Transverse colon (tissue), 4 donors: ENCODE results near the gene P2RY2. TPM values are rescaled to one million over a fixed set of nuclear protein-coding genes. Genes with fewer than 3 reads are reported as not detected.

Experiments
- DNase-seq: peaks from one replicate; pipeline ENCODE4 v3.0.0-alpha.2; 2019
- H3K27ac ChIP-seq, 4 donors: fragments of 200-600 bp; sonication (generic); 2 replicates each; pipeline ENCODE4 v1.5.1; 2016 to 2018; ENCODE audit warnings: inconsistent platforms in 4 of 4
- H3K27me3 ChIP-seq: fragments of 200-600 bp; sonication (generic); 2 replicates; pipeline ENCODE4 v1.5.1; 2017; ENCODE audit warnings: inconsistent platforms
- H3K36me3 ChIP-seq, 4 donors: fragments of 200-600 bp; sonication (generic); 2 replicates each; pipeline ENCODE4 v1.5.1; 2017 to 2019; ENCODE audit warnings: inconsistent platforms in 4 of 4
- H3K4me1 ChIP-seq, 4 donors: fragments of 200-600 bp; sonication (generic); 2 replicates each; pipeline ENCODE4 v1.5.1; 2017 to 2020; ENCODE audit warnings: inconsistent platforms in 4 of 4
- H3K4me3 ChIP-seq, 4 donors: fragments of 200-600 bp; sonication (generic); 1 replicate in 1 of 4; 2 replicates in 3 of 4; pipeline versions ENCODE4 v1.5.1 to v1.6.1; 2017 to 2019; ENCODE audit warnings: inconsistent platforms in 4 of 4
- H3K9me3 ChIP-seq, 2 donors: fragments of 200-600 bp; sonication (generic); 2 replicates each; pipeline ENCODE4 v1.5.1; 2017 to 2019; ENCODE audit warnings: inconsistent platforms in 2 of 2
- CTCF ChIP-seq, 5 experiments: fragments of 200-600 bp in 3 of 5; fragments of 450-650 bp in 2 of 5; sonication (generic) in 3 of 5; IDR thresholded peaks; 1 replicate in 2 of 5; 2 replicates in 3 of 5; pipeline ENCODE4 v1.5.1; 2016 to 2017; ENCODE audit warnings: antibody characterized with exemption in 5 of 5, inconsistent platforms in 3 of 5, mild to moderate bottlenecking in 2 of 5, moderate library complexity in 1 of 5
- EP300 ChIP-seq: sonication (generic); formaldehyde crosslinking; IDR thresholded peaks from one replicate; pipeline ENCODE4 v1.6.1; 2017; ENCODE audit warnings: antibody characterized with exemption, low read depth
- POLR2A ChIP-seq: fragments of 450-650 bp; IDR thresholded peaks from one replicate; pipeline ENCODE4 v1.6.1; 2016; ENCODE audit warnings: antibody characterized with exemption, mild to moderate bottlenecking, moderate library complexity
- POLR2AphosphoS5 ChIP-seq, 3 donors: sonication (generic); formaldehyde crosslinking; IDR thresholded peaks; one replicate each; pipeline ENCODE4 v1.6.1; 2016; ENCODE audit warnings: antibody characterized with exemption in 3 of 3
- WGBS, 2 donors: methylation state at CpG; one replicate each; pipeline ENCODE4 v1.1.5; 2018; ENCODE audit warnings: low coverage in 1 of 2; 5-methylcytosine and 5-hydroxymethylcytosine counted together
- in situ Hi-C, 4 donors: fragments of 200-750 bp; cut with MboI; loops; one replicate each; pipeline versions ENCODE4 v1.15.0 to v1.15.1; 2017; ENCODE audit warnings: low sequenced_read_pairs in 3 of 4, low pct_ligation_motif_present in 1 of 4, low pct_unique_long_range_greater_than_20kb in 1 of 4
- intact Hi-C: fragments of 100-400 bp; cut with DNase I; formaldehyde crosslinking; loops from one replicate; pipeline ENCODE4 v1.15.1; 2023; ENCODE audit warnings: low total_unique reads
- total RNA-seq, 4 donors: library from RNA; depleted of rRNA; stranded (reverse); fragments of >200 nt; gene quantifications; one replicate each; pipeline ENCODE4 v1.1.0, GENCODE V29; 2016

Gene P2RY2
- total RNA-seq, 4 donors from 2014 or later, result 8.6 to 21.4 (median 12.6) TPM

GRCh38 chr11:73199446-73199845 lies 18.6 kb upstream of the P2RY2 start:
- 90 to 100% methylated on average over 3 to 4 of the region's 4 CpGs for WGBS, 2 donors
- no peaks in the 10 kb centered on the region for H3K36me3 ChIP-seq
- no peaks in the 10 kb centered on the region for H3K9me3 ChIP-seq
- no peaks in the 10 kb centered on the region for H3K27me3 ChIP-seq
- TF ChIP-seq POLR2AphosphoS5 (IDR thresholded peaks at IDR 0.05) (no peak), POLR2A (no peak), EP300 (no peak), CTCF (IDR thresholded peaks at IDR 0.05) (no peak)
- intact Hi-C loops (loop anchor here (10.0 kb wide), 1 partner anchor 85 kb away; no protein-coding TSS in a partner anchor), in situ Hi-C loops (no loop called here)
- H3K4me3 ChIP-seq, result no peak overlapping the region
- peaks cover 9 to 37% (median 21%) of the 10 kb centered on the region in 4 donors for H3K4me1 ChIP-seq
- DNase-seq, result no peak
- H3K27ac ChIP-seq, result no peak overlapping the region

- no peak for DNase-seq
- Histone ChIP-seq H3K36me3 (no peaks in the 10 kb centered on the region), H3K27me3 (no peaks in the 10 kb centered on the region), H3K9me3 (no peaks in the 10 kb centered on the region), H3K4me1 (peaks cover 6 to 32% (median 18%) of the 10 kb centered on the region in 4 donors), H3K4me3 (no peak overlapping the region), H3K27ac (no peak overlapping the region)
- no peak for TF ChIP-seq CTCF (IDR thresholded peaks at IDR 0.05)
- no peak for TF ChIP-seq POLR2A
- no peak for TF ChIP-seq POLR2AphosphoS5 (IDR thresholded peaks at IDR 0.05)
- TF ChIP-seq EP300, result no peak
- in situ Hi-C loops, result no loop called here
- intact Hi-C loops, result no loop called here
Measured at GRCh38 chr11:73200256-73200655, 17.8 kb upstream of the P2RY2 start.

- no peaks in the 10 kb centered on the region for H3K9me3 ChIP-seq
- no peak overlapping the region for H3K27ac ChIP-seq
- no peak overlapping the region for H3K4me3 ChIP-seq
- H3K4me1 ChIP-seq, result peaks cover 0 to 25% (median 13%) of the 10 kb centered on the region in 4 donors
- in situ Hi-C loops, result no loop called here
- 65 to 73% methylated on average over 3 to 6 of the region's 6 CpGs for WGBS, 2 donors
- TF ChIP-seq CTCF (IDR thresholded peaks at IDR 0.05), result no peak
- no peak for TF ChIP-seq POLR2A
- TF ChIP-seq POLR2AphosphoS5 (IDR thresholded peaks at IDR 0.05), result no peak
- TF ChIP-seq EP300, result no peak
- DNase-seq, result peak; percentile 11
- H3K36me3 ChIP-seq, result no peaks in the 10 kb centered on the region
- no peaks in the 10 kb centered on the region for H3K27me3 ChIP-seq
- intact Hi-C loops, result no loop called here
Measured at GRCh38 chr11:73201249-73201648, 16.8 kb upstream of the P2RY2 start.

- 95 to 100% methylated on average over 3 to 8 of the region's 8 CpGs for WGBS, 2 donors
- intact Hi-C loops (no loop called here), in situ Hi-C loops (no loop called here)
- no peaks in the 10 kb centered on the region for H3K27me3 ChIP-seq
- no peak overlapping the region for H3K4me3 ChIP-seq
- no peak overlapping the region for H3K27ac ChIP-seq
- TF ChIP-seq POLR2A, result no peak
- TF ChIP-seq POLR2AphosphoS5 (IDR thresholded peaks at IDR 0.05), result no peak
- TF ChIP-seq CTCF (IDR thresholded peaks at IDR 0.05), result no peak
- TF ChIP-seq EP300, result no peak
- no peaks in the 10 kb centered on the region for H3K36me3 ChIP-seq
- peaks cover 0 to 25% (median 11%) of the 10 kb centered on the region in 4 donors for H3K4me1 ChIP-seq
- H3K9me3 ChIP-seq, result no peaks in the 10 kb centered on the region
- DNase-seq, result peak; percentile 4
Measured at GRCh38 chr11:73201888-73202780, 15.9 kb upstream of the P2RY2 start.
